Occipital lobe (tissue), 2 donors: ENCODE data around the gene CREBZF. TPM values are rescaled to one million over a fixed set of nuclear protein-coding genes. Genes with fewer than 3 reads are reported as not detected.

Source experiments
- DNase-seq: peaks from one replicate; lab custom pipeline; 2025; lab: John Stamatoyannopoulos, UW
- total RNA-seq: library from RNA; depleted of rRNA; stranded (reverse); fragments of >200 nt; gene quantifications from one replicate; pipeline ENCODE4 v1.2.3, GENCODE V29; 2014

The CREBZF gene, protein sequence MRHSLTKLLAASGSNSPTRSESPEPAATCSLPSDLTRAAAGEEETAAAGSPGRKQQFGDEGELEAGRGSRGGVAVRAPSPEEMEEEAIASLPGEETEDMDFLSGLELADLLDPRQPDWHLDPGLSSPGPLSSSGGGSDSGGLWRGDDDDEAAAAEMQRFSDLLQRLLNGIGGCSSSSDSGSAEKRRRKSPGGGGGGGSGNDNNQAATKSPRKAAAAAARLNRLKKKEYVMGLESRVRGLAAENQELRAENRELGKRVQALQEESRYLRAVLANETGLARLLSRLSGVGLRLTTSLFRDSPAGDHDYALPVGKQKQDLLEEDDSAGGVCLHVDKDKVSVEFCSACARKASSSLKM
- total RNA-seq = 117 TPM

- peak; percentile 91 for DNase-seq
These were observed at the start of gene CREBZF for GRCh38 chr11:85664615-85665481. Gene CREBZF (minus strand): TSS chr11:85665129. CDS start chr11:85664875, 254 bp downstream.

- no peak for DNase-seq
These were observed 48.0 kb upstream of the CREBZF start for GRCh38 chr11:85712953-85713352.

DNA sequence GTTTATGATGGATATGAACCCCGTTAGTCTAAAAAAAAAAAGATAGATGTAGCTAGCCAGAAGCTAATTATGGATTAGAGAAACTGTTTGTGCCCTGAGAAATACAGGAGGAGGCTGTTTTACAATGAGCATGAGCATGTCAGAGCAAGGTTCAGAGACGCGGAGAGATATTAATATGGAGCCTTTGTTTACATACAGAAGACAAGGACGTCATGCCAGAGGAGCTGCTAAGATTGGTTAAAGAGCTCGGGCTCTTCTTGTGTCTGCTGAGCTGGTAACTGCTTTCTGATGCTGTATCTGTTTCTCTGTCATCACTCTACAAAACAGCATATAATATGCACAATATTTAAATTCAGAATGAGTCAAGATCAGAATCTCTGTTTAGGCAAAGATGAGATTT, 46.0 kb upstream of the CREBZF start:
- no peak for DNase-seq

DNA sequence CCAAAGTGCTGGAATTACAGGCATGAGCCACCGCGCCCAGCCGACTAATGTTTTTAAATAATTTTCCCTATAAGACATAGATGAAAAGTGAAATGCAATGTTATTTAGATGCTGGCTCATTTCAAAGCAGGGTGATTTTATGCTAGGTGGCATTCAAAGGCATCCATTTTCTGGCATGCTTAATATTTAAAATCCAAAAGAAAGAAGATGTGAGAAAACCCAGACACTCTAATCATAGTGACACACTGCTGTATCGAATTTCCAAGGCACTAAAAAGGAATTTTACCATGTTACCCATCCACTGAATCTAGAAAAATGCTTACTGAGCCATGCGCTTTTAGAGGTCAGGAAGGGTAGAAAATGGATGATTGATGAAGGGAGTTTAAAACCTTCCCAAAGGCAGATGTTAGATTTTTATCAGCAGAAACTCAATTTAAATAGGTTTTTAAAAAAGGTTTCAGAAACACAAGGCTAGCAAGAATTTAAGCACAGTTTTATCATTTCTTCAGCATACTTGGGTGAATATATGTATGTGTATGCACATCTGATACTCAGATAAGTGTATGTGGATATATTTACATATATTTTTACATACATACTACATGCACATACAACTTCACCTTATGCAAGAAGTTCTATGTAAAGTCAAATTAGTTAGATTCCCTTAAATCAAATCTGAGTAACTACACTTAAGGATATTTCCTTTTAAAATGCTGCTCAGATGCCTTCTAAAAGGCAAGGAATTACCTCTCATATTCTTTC, 45.2 kb upstream of the CREBZF start:
- DNase-seq = no peak

DNA sequence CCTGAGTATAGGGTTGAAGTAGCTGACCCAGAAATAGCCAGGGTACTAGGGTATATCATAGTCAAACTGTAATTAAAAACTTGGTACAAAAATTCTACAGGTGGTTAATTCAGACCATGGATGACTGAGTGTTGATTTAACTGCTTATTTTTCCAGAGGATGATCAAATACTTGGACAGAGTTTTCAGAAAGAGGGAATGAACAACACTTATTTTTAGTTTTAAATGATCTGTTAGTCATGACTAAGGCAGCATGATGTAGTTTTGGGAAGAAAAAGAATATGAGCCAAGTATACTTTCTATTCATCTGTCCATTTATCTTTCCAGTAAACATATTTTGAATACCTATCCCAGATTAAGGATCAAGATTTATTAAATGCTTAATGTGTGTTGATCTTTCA, 40.9 kb upstream of the CREBZF start:
- DNase-seq = no peak

DNA sequence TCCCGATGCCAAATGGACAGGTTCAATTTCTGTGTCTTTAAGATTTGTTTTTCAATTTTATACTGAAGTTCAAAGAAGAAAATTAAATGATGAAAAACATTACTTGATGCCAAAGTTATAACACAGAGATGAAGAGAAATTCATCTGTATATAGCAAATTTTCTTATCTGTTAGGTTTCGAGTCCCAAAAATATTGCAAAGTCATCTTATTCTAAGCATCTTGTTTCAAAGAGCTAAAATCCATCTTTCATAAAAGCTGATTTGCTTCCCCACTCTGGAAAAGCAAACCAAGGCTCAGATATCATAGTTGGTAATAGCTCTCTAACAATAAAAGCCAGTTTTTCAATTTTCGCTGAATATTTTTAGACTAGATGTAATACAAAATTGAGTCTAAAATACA, 40.0 kb upstream of the CREBZF start:
- DNase-seq = no peak

GRCh38 chr11:85699957-85700741, 35.2 kb upstream of the CREBZF start:
- no peak for DNase-seq

- no peak for DNase-seq
These were observed 33.3 kb upstream of the CREBZF start for GRCh38 chr11:85698195-85698594.

DNA sequence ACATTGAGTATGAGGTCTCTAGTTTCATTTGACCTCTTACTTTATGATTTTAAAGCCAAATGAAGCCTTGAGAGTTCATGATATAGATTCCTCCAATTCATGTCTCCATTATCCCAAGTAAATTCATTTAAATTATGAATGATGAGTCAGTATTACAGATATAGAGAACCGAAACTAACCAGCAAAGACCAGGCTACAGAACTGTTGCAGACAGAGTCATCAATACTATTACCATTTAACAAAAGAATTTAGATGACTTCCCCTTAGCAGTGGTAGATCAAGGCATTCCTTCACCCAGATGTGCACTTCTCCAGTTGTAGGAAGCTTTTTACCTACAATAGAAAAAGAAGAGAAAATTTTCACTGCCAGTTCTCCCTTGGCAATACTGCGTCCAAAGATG, 32.8 kb upstream of the CREBZF start:
- DNase-seq = no peak

DNA sequence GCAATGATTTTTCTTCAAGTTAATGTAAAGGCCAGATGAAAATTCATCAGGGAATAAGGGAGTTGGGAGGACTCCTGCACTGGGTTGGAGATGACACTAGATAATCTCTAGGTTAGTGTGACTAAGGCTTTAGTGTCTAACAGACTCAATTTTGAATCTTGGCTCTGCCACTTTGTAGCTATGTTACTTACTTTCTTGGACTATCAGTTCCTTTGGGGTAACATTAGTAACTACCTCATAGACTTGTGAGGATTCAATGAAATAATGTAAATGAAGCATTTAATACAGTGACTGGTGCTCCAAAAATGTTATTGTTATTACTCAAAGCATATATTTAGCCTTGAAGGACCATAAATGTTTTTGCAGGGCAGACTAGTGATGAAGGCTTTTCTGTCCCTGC, 30.6 kb upstream of the CREBZF start:
- DNase-seq = no peak

GRCh38 chr11:85694385-85694980, 29.6 kb upstream of the CREBZF start:
- DNase-seq = no peak

- peak; percentile 71 for DNase-seq
These were observed 21.0 kb upstream of the CREBZF start, which contains the start of gene CCDC89 for GRCh38 chr11:85685820-85686459. Gene CCDC89 (minus strand): TSS chr11:85686195. CDS start chr11:85686130, 65 bp downstream.

DNA sequence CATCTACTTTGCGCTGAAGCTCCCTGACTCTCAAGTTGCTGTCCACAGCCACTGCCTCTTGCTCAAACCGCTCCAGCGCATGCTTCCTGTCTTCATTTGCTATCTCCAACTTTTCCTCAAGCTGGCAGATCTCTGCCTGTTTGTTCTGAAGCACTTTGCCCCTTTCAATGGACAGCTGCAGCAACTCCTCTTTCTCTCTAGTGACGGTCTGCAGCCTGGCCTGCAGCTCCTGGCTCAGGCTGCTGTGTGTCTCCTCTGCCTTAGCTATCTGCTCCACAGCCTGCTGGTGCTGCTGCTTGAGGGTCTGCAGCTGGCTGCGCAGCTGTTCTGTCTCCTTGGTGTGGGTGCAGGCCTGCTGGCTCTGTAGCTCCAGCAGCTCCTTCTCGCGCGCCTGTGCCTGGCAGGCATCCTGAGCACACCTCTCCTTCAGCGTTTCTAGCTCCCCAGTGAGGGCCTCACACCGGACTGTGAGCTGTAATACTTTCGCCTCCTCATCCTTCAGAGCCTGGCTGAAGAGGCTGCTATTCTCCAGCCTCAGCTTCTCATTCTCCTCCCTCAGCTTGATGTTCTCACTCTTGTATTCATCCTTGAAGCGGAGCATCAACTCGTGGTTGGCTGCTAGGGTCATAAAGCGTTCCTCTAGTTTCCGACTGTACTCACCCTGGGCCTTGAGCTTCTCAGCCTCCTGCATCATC, 20.3 kb upstream of the CREBZF start:
- DNase-seq = peak; percentile 15

DNA sequence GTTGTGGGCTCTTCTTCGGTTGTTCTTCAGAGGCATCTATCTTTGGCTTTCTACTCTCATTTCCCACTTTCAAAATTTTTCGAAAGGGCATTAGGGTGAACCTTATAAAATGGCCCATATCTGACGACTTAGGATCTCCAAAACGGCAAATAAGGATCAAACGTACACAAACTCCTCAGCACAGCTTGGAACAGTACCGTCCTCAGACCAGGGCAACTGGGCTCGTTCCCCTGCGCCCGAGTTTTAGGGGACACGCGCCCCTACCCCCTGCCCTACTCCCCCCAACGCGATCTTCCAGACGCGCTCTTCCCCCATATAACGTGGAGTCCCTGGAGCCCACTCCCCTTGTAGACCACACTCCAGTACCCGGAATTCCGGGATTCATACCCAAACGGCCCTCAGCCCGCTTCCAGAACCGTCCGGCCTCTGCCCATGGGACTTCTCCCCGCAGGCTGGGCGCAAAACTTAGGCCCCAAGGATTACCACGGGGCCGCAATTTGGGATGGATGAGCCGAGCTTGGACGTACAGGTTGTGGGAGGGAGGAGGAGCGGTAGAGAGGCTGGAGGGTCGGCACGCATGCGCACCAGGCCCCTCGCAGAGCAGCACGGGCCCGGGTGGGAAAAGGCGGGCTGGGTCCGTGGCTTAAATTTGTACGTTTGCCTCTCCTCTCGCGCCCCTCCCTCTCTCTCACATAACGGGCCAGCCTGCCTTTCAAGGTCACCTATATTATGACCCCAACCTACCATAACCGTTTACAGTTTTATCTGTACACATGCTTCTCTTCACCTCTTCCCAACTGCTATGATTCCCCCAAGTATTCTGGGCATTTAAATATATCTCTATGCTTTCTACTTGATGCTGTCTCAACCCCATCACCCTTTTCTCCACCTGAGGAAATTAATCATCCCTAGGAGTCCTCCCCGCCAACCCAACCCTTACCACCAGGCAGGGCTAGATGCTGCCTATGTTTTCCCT, 17.7 kb upstream of the CREBZF start:
- DNase-seq = peak; percentile 32

DNA sequence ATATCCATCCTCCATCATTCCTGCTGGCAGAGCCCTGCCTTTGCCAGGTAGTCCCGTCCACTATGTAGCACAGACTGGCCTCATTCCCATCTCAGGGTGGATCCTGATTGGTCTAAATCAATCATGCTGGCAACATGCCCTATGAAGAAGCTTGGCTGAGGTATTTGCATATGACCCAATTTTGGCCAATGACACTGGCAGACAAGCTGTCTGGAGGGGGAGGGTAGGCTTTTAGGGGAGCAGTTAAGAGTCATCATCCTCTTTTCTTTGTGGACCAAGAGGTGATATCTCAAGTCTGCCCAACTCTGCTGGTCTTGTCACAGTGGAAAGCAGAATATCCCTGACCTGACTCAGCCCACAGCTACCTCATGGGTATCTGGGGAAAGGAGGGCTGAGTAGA, 16.0 kb upstream of the CREBZF start:
- DNase-seq = no peak

DNA sequence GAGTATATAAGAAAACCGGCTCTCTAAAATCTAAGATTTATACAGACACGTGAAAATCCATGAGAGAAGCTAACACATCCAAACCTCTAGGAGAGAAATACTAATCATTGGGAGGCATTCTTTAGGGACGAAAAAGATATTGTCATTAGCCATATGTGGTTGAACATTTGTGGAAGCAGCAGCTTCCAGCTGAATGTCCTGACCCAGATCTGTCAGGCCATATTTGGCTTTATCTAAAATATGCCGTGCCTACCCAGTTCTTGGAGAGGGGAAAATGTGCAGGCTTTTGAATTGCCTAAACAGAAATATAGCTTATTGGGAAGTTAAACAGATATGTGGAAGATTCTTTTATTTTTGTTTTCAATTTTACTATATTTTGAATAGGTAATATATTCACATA, 14.6 kb upstream of the CREBZF start:
- no peak for DNase-seq

- DNase-seq = no peak
These were observed 8.5 kb upstream of the CREBZF start for GRCh38 chr11:85673393-85673792.
